SK-N-MC (cell line): ENCODE data around the gene IL20.

Experiments used
- DNase-seq: peaks from one replicate; pipeline ENCODE4 v3.0.0-alpha.2; 2011; ENCODE audit warnings: low read depth, low spot score
- H3K27ac ChIP-seq: fragments of 200-600 bp; sonication (generic); 2 replicates; pipeline ENCODE4 v1.5.1; 2016; ENCODE audit warnings: mixed run types
- H3K36me3 ChIP-seq: fragments of 200-600 bp; sonication (generic); 2 replicates; pipeline ENCODE4 v1.6.1; 2017; ENCODE audit warnings: antibody characterized with exemption, low read length, mixed read lengths; ENCODE audit not compliant: insufficient read depth
- H3K4me3 ChIP-seq: fragments of 200-600 bp; sonication (generic); 2 replicates; pipeline ENCODE4 v1.5.1; 2016
- H3K9ac ChIP-seq: fragments of 200-600 bp; sonication (generic); 2 replicates; pipeline ENCODE4 v1.8.0; 2017; ENCODE audit warnings: mixed run types, mixed read lengths; ENCODE audit not compliant: insufficient read length
- H3K9me3 ChIP-seq: fragments of 200-600 bp; sonication (generic); 2 replicates; pipeline ENCODE4 v1.6.1; 2017; ENCODE audit warnings: low read depth, mild to moderate bottlenecking, antibody characterized with exemption, low read length, moderate library complexity, mixed read lengths
- EZH2 ChIP-seq: fragments of 200-600 bp; sonication (generic); IDR thresholded peaks from one replicate; pipeline ENCODE4 v1.6.1; 2017; ENCODE audit warnings: antibody characterized with exemption
- FOXP2 ChIP-seq: optimal IDR thresholded peaks from 2 replicates; pipeline ENCODE3; 2011; ENCODE audit warnings: mild to moderate bottlenecking, moderate library complexity; ENCODE audit not compliant: insufficient read depth; ENCODE audit errors: extremely low read length, control extremely low read depth
- POLR2AphosphoS5 ChIP-seq: IDR thresholded peaks from 2 replicates; pipeline ENCODE4 v1.6.1; 2012; ENCODE audit warnings: mild to moderate bottlenecking, low read depth, low read length, borderline replicate concordance

Gene IL20

GRCh38 chr1:206839006-206839560, 26.3 kb upstream of the IL20 start:
- DNase-seq = no peak
- Histone ChIP-seq H3K9me3 (no peaks in the 10 kb centered on the region), H3K9ac (no peak overlapping the region), H3K4me3 (no peak overlapping the region), H3K36me3 (no peaks in the 10 kb centered on the region), H3K27ac (no peak overlapping the region)
- no peak for TF ChIP-seq POLR2AphosphoS5
- TF ChIP-seq FOXP2 = no peak
- TF ChIP-seq EZH2 = no peak

GRCh38 chr1:206839857-206840256, 25.6 kb upstream of the IL20 start:
- Histone ChIP-seq H3K27ac (no peak overlapping the region), H3K9ac (no peak overlapping the region), H3K4me3 (no peak overlapping the region), H3K36me3 (no peaks in the 10 kb centered on the region), H3K9me3 (no peaks in the 10 kb centered on the region)
- TF ChIP-seq EZH2 (no peak), FOXP2 (no peak), POLR2AphosphoS5 (no peak)
- no peak for DNase-seq

- Histone ChIP-seq H3K9ac (no peak overlapping the region), H3K36me3 (no peaks in the 10 kb centered on the region), H3K9me3 (no peaks in the 10 kb centered on the region), H3K4me3 (no peak overlapping the region), H3K27ac (no peak overlapping the region)
- TF ChIP-seq EZH2 = no peak
- TF ChIP-seq POLR2AphosphoS5 = no peak
- no peak for TF ChIP-seq FOXP2
- DNase-seq = no peak
Observed at GRCh38 chr1:206841609-206842323, 23.7 kb upstream of the IL20 start.

GRCh38 chr1:206842854-206843253, 22.6 kb upstream of the IL20 start:
- H3K4me3 ChIP-seq = no peak overlapping the region
- no peak overlapping the region for H3K9ac ChIP-seq
- TF ChIP-seq EZH2 = no peak
- no peak for TF ChIP-seq POLR2AphosphoS5
- TF ChIP-seq FOXP2 = no peak
- H3K9me3 ChIP-seq = no peaks in the 10 kb centered on the region
- H3K36me3 ChIP-seq = no peaks in the 10 kb centered on the region
- DNase-seq = no peak
- H3K27ac ChIP-seq = no peak overlapping the region

- no peak for TF ChIP-seq EZH2
- no peak for TF ChIP-seq POLR2AphosphoS5
- no peak for TF ChIP-seq FOXP2
- no peak for DNase-seq
- H3K4me3 ChIP-seq = no peak overlapping the region
Observed at GRCh38 chr1:206843626-206844025, 21.8 kb upstream of the IL20 start.

GRCh38 chr1:206846487-206846886, 18.9 kb upstream of the IL20 start:
- Histone ChIP-seq H3K27ac (no peak overlapping the region), H3K36me3 (no peaks in the 10 kb centered on the region), H3K9ac (no peak overlapping the region), H3K4me3 (no peak overlapping the region), H3K9me3 (no peaks in the 10 kb centered on the region)
- no peak for TF ChIP-seq FOXP2
- TF ChIP-seq EZH2 = no peak
- TF ChIP-seq POLR2AphosphoS5 = no peak
- DNase-seq = no peak

More at GRCh38 chr1:206843626-206844025, 21.8 kb upstream of the IL20 start:
- Histone ChIP-seq H3K9ac (no peak overlapping the region), H3K27ac (no peak overlapping the region), H3K36me3 (no peaks in the 10 kb centered on the region), H3K9me3 (no peaks in the 10 kb centered on the region)

GRCh38 chr1:206847337-206847834, 18.0 kb upstream of the IL20 start:
- Histone ChIP-seq H3K9ac (no peak overlapping the region), H3K4me3 (no peak overlapping the region), H3K27ac (no peak overlapping the region), H3K9me3 (no peaks in the 10 kb centered on the region), H3K36me3 (no peaks in the 10 kb centered on the region)
- TF ChIP-seq POLR2AphosphoS5 (no peak), FOXP2 (no peak), EZH2 (no peak)
- DNase-seq = no peak

GRCh38 chr1:206847946-206848345, 17.5 kb upstream of the IL20 start:
- Histone ChIP-seq H3K27ac (no peak overlapping the region), H3K9me3 (no peaks in the 10 kb centered on the region), H3K36me3 (no peaks in the 10 kb centered on the region), H3K9ac (no peak overlapping the region), H3K4me3 (no peak overlapping the region)
- TF ChIP-seq FOXP2 = no peak
- TF ChIP-seq POLR2AphosphoS5 = no peak
- TF ChIP-seq EZH2 = no peak
- no peak for DNase-seq

GRCh38 chr1:206850401-206850800, 15.0 kb upstream of the IL20 start:
- no peak overlapping the region for H3K4me3 ChIP-seq
- H3K9me3 ChIP-seq = no peaks in the 10 kb centered on the region
- H3K9ac ChIP-seq = no peak overlapping the region
- DNase-seq = no peak
- H3K36me3 ChIP-seq = no peaks in the 10 kb centered on the region
- TF ChIP-seq EZH2 (no peak), POLR2AphosphoS5 (no peak)
- H3K27ac ChIP-seq = no peak overlapping the region
